ENCODE measurements around the gene NAALADL1. TPM values are rescaled to one million over a fixed set of nuclear protein-coding genes. Genes with fewer than 3 reads are reported as not detected.

NAALADL1 gene
- total and polyA plus RNA-seq, 2 experiments from 2014 or later = 0.13 TPM; not detected in 1

GRCh38 chr11:64996327-64996709, 62.0 kb downstream of the NAALADL1 start:
- Histone ChIP-seq H3K9me3 (ENCODE audit: low read depth) (no peaks in the 10 kb centered on the region), H2AFZ (no peak overlapping the region), H4K20me1 (ENCODE audit: insufficient read depth, poor library complexity, severe bottlenecking) (no peaks in the 10 kb centered on the region), H3K4me1 (ENCODE audit: insufficient read depth) (peaks cover 26% of the 10 kb centered on the region), H3K4me3 (no peak overlapping the region), H3K27ac (peak overlapping the region; percentile 50), H3K9me2 (replicated peaks; ENCODE audit: insufficient read depth) (no peaks in the 10 kb centered on the region), H3K36me3 (replicated peaks; ENCODE audit: insufficient read depth, low read depth) (no peaks in the 10 kb centered on the region), H3K4me2 (peak overlapping the region; percentile 69), H3K79me2 (no peaks in the 10 kb centered on the region), H3K27me3 (no peaks in the 10 kb centered on the region)
- WGBS (ENCODE audit: low lambda C conversion rate, missing lambda C conversion rate) = 68% methylated on average over 11 of the region's 11 CpGs
- TF ChIP-seq EZH2phosphoT487 (IDR thresholded peaks at IDR 0.05; ENCODE audit: low read depth, severe bottlenecking, unreplicated experiment) (no peak), CTCF (IDR thresholded peaks at IDR 0.05; ENCODE audit: poor library complexity) (no peak), EZH2 (IDR thresholded peaks at IDR 0.05; ENCODE audit: borderline replicate concordance) (no peak)
- no peak for DNase-seq (ENCODE audit: low spot score)

Small RNAs within 50 kb of the gene (microRNA-seq; reads per million reads assigned to microRNA genes)
- gene MIR6879 = not detected

Small RNAs within 50 kb of the gene (small RNA-seq; reads per million reads assigned to genes)
- gene MIR6879 (not detected), gene SNX15 (not detected)

Other genes starting within 250 kb of the NAALADL1 start
- gene MEN1, start 248.0 kb downstream of the NAALADL1 start, total RNA-seq = 14.1 and 18.6 TPM in 2 replicates
- gene MEN1, start 248.0 kb downstream of the NAALADL1 start, polyA plus RNA-seq = 49.1 and 49.9 TPM in 2 replicates
- 6.5 and 8.4 TPM in 2 replicates for gene CDC42BPG, start 213.9 kb downstream of the NAALADL1 start, total RNA-seq
- gene CDC42BPG, start 213.9 kb downstream of the NAALADL1 start, polyA plus RNA-seq = 3.1 and 5.5 TPM in 2 replicates
- gene EHD1, start 179.9 kb downstream of the NAALADL1 start, total RNA-seq = 44.8 and 52.4 TPM in 2 replicates
- 66.6 and 69.5 TPM in 2 replicates for gene EHD1, start 179.9 kb downstream of the NAALADL1 start, polyA plus RNA-seq
- 16.4 and 18.1 TPM in 2 replicates for gene ATG2A, start 141.3 kb downstream of the NAALADL1 start, total RNA-seq
- 11.7 and 17.0 TPM in 2 replicates for gene ATG2A, start 141.3 kb downstream of the NAALADL1 start, polyA plus RNA-seq
- 15.8 and 16.9 TPM in 2 replicates for gene PPP2R5B, start 133.9 kb downstream of the NAALADL1 start, total RNA-seq
- gene PPP2R5B, start 133.9 kb downstream of the NAALADL1 start, polyA plus RNA-seq = 16.2 and 19.5 TPM in 2 replicates
- 2.0 TPM in 1 of 2 replicates, not detected in the other for gene GPHA2, start 122.7 kb downstream of the NAALADL1 start, total RNA-seq
- gene GPHA2, start 122.7 kb downstream of the NAALADL1 start, polyA plus RNA-seq = not detected in 2 replicates
- gene MAJIN, start 86.4 kb downstream of the NAALADL1 start, total RNA-seq = not detected in 2 replicates
- not detected in 2 replicates for gene MAJIN, start 86.4 kb downstream of the NAALADL1 start, polyA plus RNA-seq
- 0.68 and 1.9 TPM in 2 replicates for gene BATF2, start 61.6 kb downstream of the NAALADL1 start, total RNA-seq
- 2.6 TPM in 1 of 2 replicates, not detected in the other for gene BATF2, start 61.6 kb downstream of the NAALADL1 start, polyA plus RNA-seq
- gene ARL2, start 44.4 kb downstream of the NAALADL1 start, total RNA-seq = 68.2 and 69.1 TPM in 2 replicates
- 126 and 127 TPM in 2 replicates for gene ARL2, start 44.4 kb downstream of the NAALADL1 start, polyA plus RNA-seq
- gene SNX15, start 31.1 kb downstream of the NAALADL1 start, total RNA-seq = 9.9 and 12.9 TPM in 2 replicates
- gene SNX15, start 31.1 kb downstream of the NAALADL1 start, polyA plus RNA-seq = 22.0 and 27.3 TPM in 2 replicates
- 10.8 and 12.2 TPM in 2 replicates for gene SAC3D1, start 17.3 kb downstream of the NAALADL1 start, total RNA-seq
- 18.5 and 23.8 TPM in 2 replicates for gene SAC3D1, start 17.3 kb downstream of the NAALADL1 start, polyA plus RNA-seq
- 6.4 and 7.9 TPM in 2 replicates for gene CDCA5, start 25.5 kb upstream of the NAALADL1 start, total RNA-seq
- gene CDCA5, start 25.5 kb upstream of the NAALADL1 start, polyA plus RNA-seq = 6.4 and 11.8 TPM in 2 replicates
- gene ZFPL1, start 25.7 kb upstream of the NAALADL1 start, total RNA-seq = 41.0 and 53.1 TPM in 2 replicates
- gene ZFPL1, start 25.7 kb upstream of the NAALADL1 start, polyA plus RNA-seq = 52.7 and 58.1 TPM in 2 replicates
- gene VPS51, start 37.7 kb upstream of the NAALADL1 start, total RNA-seq = 201 and 242 TPM in 2 replicates
- 63.5 and 80.0 TPM in 2 replicates for gene VPS51, start 37.7 kb upstream of the NAALADL1 start, polyA plus RNA-seq
- gene TM7SF2, start 53.3 kb upstream of the NAALADL1 start, total RNA-seq = 124 and 133 TPM in 2 replicates
- 194 and 209 TPM in 2 replicates for gene TM7SF2, start 53.3 kb upstream of the NAALADL1 start, polyA plus RNA-seq
- 8.3 and 13.5 TPM in 2 replicates for gene ZNHIT2, start 59.1 kb upstream of the NAALADL1 start, total RNA-seq
- gene ZNHIT2, start 59.1 kb upstream of the NAALADL1 start, polyA plus RNA-seq = 22.1 and 23.7 TPM in 2 replicates
- gene FAU, start 63.6 kb upstream of the NAALADL1 start, total RNA-seq = 211 and 264 TPM in 2 replicates
- gene FAU, start 63.6 kb upstream of the NAALADL1 start, polyA plus RNA-seq = 434 and 462 TPM in 2 replicates
- 57.6 and 71.0 TPM in 2 replicates for gene MRPL49, start 63.8 kb upstream of the NAALADL1 start, total RNA-seq
- 46.2 and 46.8 TPM in 2 replicates for gene MRPL49, start 63.8 kb upstream of the NAALADL1 start, polyA plus RNA-seq
- 27.3 and 27.7 TPM in 2 replicates for gene SYVN1, start 76.0 kb upstream of the NAALADL1 start, total RNA-seq
- 31.8 and 35.7 TPM in 2 replicates for gene SYVN1, start 76.0 kb upstream of the NAALADL1 start, polyA plus RNA-seq
- gene SPDYC, start 111.7 kb upstream of the NAALADL1 start, total RNA-seq = not detected in 2 replicates
- gene SPDYC, start 111.7 kb upstream of the NAALADL1 start, polyA plus RNA-seq = not detected in 2 replicates
- 115 and 133 TPM in 2 replicates for gene CAPN1, start 123.4 kb upstream of the NAALADL1 start, total RNA-seq
- 178 and 202 TPM in 2 replicates for gene CAPN1, start 123.4 kb upstream of the NAALADL1 start, polyA plus RNA-seq
- 2.5 and 4.1 TPM in 2 replicates for gene POLA2, start 203.4 kb upstream of the NAALADL1 start, total RNA-seq
- 5.0 and 8.0 TPM in 2 replicates for gene POLA2, start 203.4 kb upstream of the NAALADL1 start, polyA plus RNA-seq

Measured in hepatocyte (in vitro differentiated cells).